Measurements from ENCODE around the gene SAG.

- TF ChIP-seq, protein P1, sequence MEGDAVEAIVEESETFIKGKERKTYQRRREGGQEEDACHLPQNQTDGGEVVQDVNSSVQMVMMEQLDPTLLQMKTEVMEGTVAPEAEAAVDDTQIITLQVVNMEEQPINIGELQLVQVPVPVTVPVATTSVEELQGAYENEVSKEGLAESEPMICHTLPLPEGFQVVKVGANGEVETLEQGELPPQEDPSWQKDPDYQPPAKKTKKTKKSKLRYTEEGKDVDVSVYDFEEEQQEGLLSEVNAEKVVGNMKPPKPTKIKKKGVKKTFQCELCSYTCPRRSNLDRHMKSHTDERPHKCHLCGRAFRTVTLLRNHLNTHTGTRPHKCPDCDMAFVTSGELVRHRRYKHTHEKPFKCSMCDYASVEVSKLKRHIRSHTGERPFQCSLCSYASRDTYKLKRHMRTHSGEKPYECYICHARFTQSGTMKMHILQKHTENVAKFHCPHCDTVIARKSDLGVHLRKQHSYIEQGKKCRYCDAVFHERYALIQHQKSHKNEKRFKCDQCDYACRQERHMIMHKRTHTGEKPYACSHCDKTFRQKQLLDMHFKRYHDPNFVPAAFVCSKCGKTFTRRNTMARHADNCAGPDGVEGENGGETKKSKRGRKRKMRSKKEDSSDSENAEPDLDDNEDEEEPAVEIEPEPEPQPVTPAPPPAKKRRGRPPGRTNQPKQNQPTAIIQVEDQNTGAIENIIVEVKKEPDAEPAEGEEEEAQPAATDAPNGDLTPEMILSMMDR (IDR thresholded peaks at IDR 0.05) = no peak
- TF ChIP-seq POLR2AphosphoS5 (IDR thresholded peaks at IDR 0.05) (no peak), POLR2A (IDR thresholded peaks at IDR 0.05) (no peak), EP300 (IDR thresholded peaks at IDR 0.05) (no peak)
Observed at GRCh38 chr2:233311241-233311926, 3.8 kb downstream of the SAG start.

All from gastroesophageal sphincter (tissue), 3 donors.